GM12865 (cell line): ENCODE measurements around the gene TSPO.
A peak's percentile ranks its signal among the peaks of the same experiment; 100 is the strongest.

ENCODE experiments used
- DNase-seq: peaks from one replicate; pipeline ENCODE4 v3.0.0; 2010; ENCODE audit warnings: low read depth
- H3K4me3 ChIP-seq: 2 replicates; pipeline ENCODE4 v1.5.1; 2011; ENCODE audit warnings: mild to moderate bottlenecking, low read depth, low read length, control low read depth
- CTCF ChIP-seq: IDR thresholded peaks from 2 replicates; pipeline ENCODE4 v1.5.1; 2011; ENCODE audit warnings: low read length, control low read depth, low read depth, inconsistent platforms; ENCODE audit not compliant: insufficient read depth; ENCODE audit errors: missing control alignments

Gene TSPO

GRCh38 chr22:43154887-43155536 lies 3.7 kb downstream of the TSPO start:
- TF ChIP-seq CTCF, result no peak
- no peak overlapping the region for H3K4me3 ChIP-seq
- DNase-seq, result no peak

- no peak overlapping the region for H3K4me3 ChIP-seq
- TF ChIP-seq CTCF, result no peak
- DNase-seq, result no peak
These were observed 4.4 kb downstream of the TSPO start for GRCh38 chr22:43155789-43156188.

- no peak for DNase-seq
- TF ChIP-seq CTCF, result no peak
- H3K4me3 ChIP-seq, result no peak overlapping the region
These were observed 5.1 kb downstream of the TSPO start for GRCh38 chr22:43156413-43156812.

- no peak for DNase-seq
- H3K4me3 ChIP-seq, result no peak overlapping the region
- TF ChIP-seq CTCF, result no peak
These were observed 6.7 kb downstream of the TSPO start for GRCh38 chr22:43157874-43158546.

- no peak for TF ChIP-seq CTCF
- DNase-seq, result no peak
- no peak overlapping the region for H3K4me3 ChIP-seq
These were observed 7.6 kb downstream of the TSPO start for GRCh38 chr22:43158778-43159483.

GRCh38 chr22:43159484-43160178 lies 8.3 kb downstream of the TSPO start:
- TF ChIP-seq CTCF, result peak; percentile 33
- H3K4me3 ChIP-seq, result no peak overlapping the region
- DNase-seq, result peak; percentile 25
